Mammary epithelial cell (primary cell): ENCODE results near the gene SHISAL2A.

Experiments used
- CTCF ChIP-seq, 2 donors: IDR thresholded peaks in 1 of 2; conservative IDR thresholded peaks in 1 of 2; 2 replicates each; pipeline ENCODE4 v1.5.1; 2011 to 2012; ENCODE audit warnings: inconsistent platforms in 2 of 2, low read length in 2 of 2, mild to moderate bottlenecking in 2 of 2, control low read depth in 1 of 2, low read depth in 1 of 2; ENCODE audit not compliant: insufficient read depth in 1 of 2; ENCODE audit errors: extremely low read depth in 1 of 2
- EZH2 ChIP-seq: IDR thresholded peaks from 2 replicates; pipeline ENCODE4 v1.6.1; 2012; ENCODE audit warnings: low read length, inconsistent platforms, borderline replicate concordance

- TF ChIP-seq EZH2 (no peak), CTCF (conservative IDR thresholded peaks at IDR 0.05 in 1 of 2, IDR thresholded peaks at IDR 0.05 in 1 of 2; ENCODE audit: extremely low read depth in 1 of 2, insufficient read depth in 1 of 2, low read depth in 1 of 2, low read length in 2 of 2) (no peak)
Measured at GRCh38 chr1:52592637-52593323, 40.2 kb upstream of the SHISAL2A start.
